ENCODE measurements around the gene FICD. TPM values are rescaled to one million over a fixed set of nuclear protein-coding genes. Genes with fewer than 3 reads are reported as not detected.
"Not testable (repeated sequence)": the region's sequence is repeated elsewhere in the genome, so short reads cannot be mapped to it uniquely, and the experiment has no call there.

Gene FICD
- total RNA-seq, 2 experiments from 2014 or later, result 6.8 to 6.9 TPM

DNA sequence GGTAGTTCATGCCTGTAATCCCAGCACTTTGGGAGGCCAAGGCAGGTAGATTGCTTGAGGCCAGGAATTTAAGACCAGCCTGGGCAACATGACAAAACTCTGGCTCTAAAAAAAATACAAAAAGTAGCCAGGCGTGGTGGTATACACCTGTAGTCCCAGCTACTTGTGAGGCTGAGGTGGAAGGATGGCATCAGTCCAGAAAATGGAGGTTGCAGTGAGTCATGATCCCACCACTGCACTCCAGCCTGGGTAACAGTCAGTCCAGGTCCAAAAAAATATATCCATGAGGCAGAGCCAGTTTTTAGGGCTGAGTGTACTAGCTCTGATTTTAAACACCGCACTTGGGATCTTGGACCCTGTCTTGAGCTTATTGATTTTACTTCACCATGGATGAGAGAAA, 30.6 kb upstream of the FICD start:
- Mint-ChIP-seq H3K27me3 (peaks cover 18% of the 10 kb centered on the region), H3K27ac (no peak overlapping the region), H3K36me3 (no peaks in the 10 kb centered on the region), H3K9me3 (peaks cover 3% of the 10 kb centered on the region), H3K4me1 (no peaks in the 10 kb centered on the region), H3K4me3 (no peak overlapping the region)
- DNase-seq (no peak), ATAC-seq (ENCODE audit: low read depth) (no peak)
- POLR2A ChIA-PET, result no interaction called here

DNA sequence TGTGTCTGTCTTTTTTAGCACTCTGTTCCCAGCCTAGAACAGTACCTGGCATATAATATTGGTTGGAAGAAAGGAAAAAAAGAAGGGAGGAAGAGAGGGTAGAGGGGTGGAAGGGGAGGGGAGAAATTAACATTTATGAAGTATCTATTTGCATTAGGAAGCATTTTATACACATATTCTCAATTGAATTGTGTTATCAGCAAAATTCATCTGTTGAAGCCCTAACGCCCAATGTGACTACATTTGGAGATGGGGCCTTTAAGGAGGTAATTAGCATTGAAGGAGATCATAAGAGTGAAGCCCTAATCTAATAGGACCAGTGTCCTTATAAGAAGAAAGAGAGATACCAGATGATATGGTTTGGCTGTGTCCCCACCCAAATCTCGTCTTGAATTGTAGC, 30.2 kb upstream of the FICD start:
- peaks cover 3% of the 10 kb centered on the region for H3K9me3 Mint-ChIP-seq
- peaks cover 18% of the 10 kb centered on the region for H3K27me3 Mint-ChIP-seq
- POLR2A ChIA-PET, result no interaction called here
- no peak for ATAC-seq (ENCODE audit: low read depth)
- no peaks in the 10 kb centered on the region for H3K4me1 Mint-ChIP-seq
- no peak overlapping the region for H3K27ac Mint-ChIP-seq
- no peak for DNase-seq
- H3K4me3 Mint-ChIP-seq, result no peak overlapping the region
- no peaks in the 10 kb centered on the region for H3K36me3 Mint-ChIP-seq

GRCh38 chr12:108485371-108485770, 29.7 kb upstream of the FICD start:
- ATAC-seq (ENCODE audit: low read depth); H3K9me3 Mint-ChIP-seq; POLR2A ChIA-PET; H3K27ac Mint-ChIP-seq; H3K36me3 Mint-ChIP-seq; H3K4me1 Mint-ChIP-seq; DNase-seq; H3K4me3 Mint-ChIP-seq: not testable (repeated sequence)
- H3K27me3 Mint-ChIP-seq, result peaks cover 18% of the 10 kb centered on the region

GRCh38 chr12:108487029-108487428, 28.0 kb upstream of the FICD start:
- H3K36me3 Mint-ChIP-seq; DNase-seq; H3K27ac Mint-ChIP-seq; ATAC-seq (ENCODE audit: low read depth); H3K4me1 Mint-ChIP-seq; POLR2A ChIA-PET; H3K4me3 Mint-ChIP-seq; H3K9me3 Mint-ChIP-seq: not testable (repeated sequence)
- H3K27me3 Mint-ChIP-seq, result peaks cover 18% of the 10 kb centered on the region

DNA sequence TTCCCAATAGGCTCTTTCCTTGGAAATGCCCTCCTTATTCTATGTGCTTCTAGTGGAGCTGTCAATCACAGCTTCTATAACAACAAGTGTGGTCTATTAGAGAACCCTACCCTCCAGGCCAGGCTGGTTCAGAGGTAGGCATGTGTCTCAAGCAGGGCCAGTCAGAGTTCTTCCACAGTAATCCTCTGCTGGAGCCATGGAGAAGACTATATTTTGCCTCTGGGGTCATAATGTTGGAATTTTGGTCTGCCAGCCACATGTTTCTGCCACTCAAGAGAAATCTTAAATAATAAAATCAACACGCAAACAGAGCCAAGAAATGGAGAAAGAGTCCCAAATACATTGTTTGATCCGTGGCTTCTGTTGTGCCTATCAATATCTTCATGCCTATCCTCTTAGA, 23.8 kb upstream of the FICD start:
- POLR2A ChIA-PET, result no interaction called here
- DNase-seq (no peak), ATAC-seq (ENCODE audit: low read depth) (no peak)
- Mint-ChIP-seq H3K9me3 (peaks cover 3% of the 10 kb centered on the region), H3K27ac (no peak overlapping the region), H3K4me1 (no peaks in the 10 kb centered on the region), H3K27me3 (peaks cover 12% of the 10 kb centered on the region), H3K36me3 (no peaks in the 10 kb centered on the region), H3K4me3 (no peak overlapping the region)

GRCh38 chr12:108495054-108495453, 20.0 kb upstream of the FICD start:
- Mint-ChIP-seq H3K9me3 (no peaks in the 10 kb centered on the region), H3K27ac (no peak overlapping the region), H3K4me1 (no peaks in the 10 kb centered on the region), H3K4me3 (no peak overlapping the region), H3K27me3 (peaks cover 9% of the 10 kb centered on the region), H3K36me3 (no peaks in the 10 kb centered on the region)
- ATAC-seq (ENCODE audit: low read depth) (no peak), DNase-seq (no peak)
- POLR2A ChIA-PET, result no interaction called here

- Mint-ChIP-seq H3K27ac (no peak overlapping the region), H3K27me3 (peaks cover 9% of the 10 kb centered on the region), H3K36me3 (no peaks in the 10 kb centered on the region), H3K9me3 (no peaks in the 10 kb centered on the region), H3K4me1 (no peaks in the 10 kb centered on the region), H3K4me3 (no peak overlapping the region)
- DNase-seq, result no peak
- POLR2A ChIA-PET, result no interaction called here
- no peak for ATAC-seq (ENCODE audit: low read depth)
Observed at GRCh38 chr12:108495823-108496579, 19.1 kb upstream of the FICD start.

DNA sequence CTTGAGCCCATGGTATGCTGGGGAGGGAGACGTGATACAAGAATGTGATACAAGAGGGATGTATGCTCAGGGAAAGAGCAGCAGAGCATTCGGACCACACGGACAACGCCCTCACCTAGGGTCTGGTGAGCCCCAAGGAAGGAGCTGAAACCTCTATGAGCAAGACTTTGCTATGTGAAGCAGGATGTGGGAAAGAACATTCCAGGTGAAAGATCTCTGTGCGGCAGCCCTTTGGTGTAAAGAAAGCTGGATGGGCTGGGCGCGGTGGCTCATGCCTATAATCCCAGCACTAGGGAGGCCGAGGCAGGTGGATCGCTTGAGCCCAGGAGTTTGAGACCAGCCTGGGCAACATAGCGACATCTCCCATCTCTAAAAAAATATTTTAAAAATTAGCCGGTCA, 16.9 kb upstream of the FICD start:
- H3K4me3 Mint-ChIP-seq, result no peak overlapping the region
- peaks cover 7% of the 10 kb centered on the region for H3K9me3 Mint-ChIP-seq
- H3K36me3 Mint-ChIP-seq, result peaks cover 1% of the 10 kb centered on the region
- POLR2A ChIA-PET, result no interaction called here
- H3K4me1 Mint-ChIP-seq, result no peaks in the 10 kb centered on the region
- H3K27me3 Mint-ChIP-seq, result peaks cover 16% of the 10 kb centered on the region
- no peak for ATAC-seq (ENCODE audit: low read depth)
- no peak for DNase-seq
- no peak overlapping the region for H3K27ac Mint-ChIP-seq

DNA sequence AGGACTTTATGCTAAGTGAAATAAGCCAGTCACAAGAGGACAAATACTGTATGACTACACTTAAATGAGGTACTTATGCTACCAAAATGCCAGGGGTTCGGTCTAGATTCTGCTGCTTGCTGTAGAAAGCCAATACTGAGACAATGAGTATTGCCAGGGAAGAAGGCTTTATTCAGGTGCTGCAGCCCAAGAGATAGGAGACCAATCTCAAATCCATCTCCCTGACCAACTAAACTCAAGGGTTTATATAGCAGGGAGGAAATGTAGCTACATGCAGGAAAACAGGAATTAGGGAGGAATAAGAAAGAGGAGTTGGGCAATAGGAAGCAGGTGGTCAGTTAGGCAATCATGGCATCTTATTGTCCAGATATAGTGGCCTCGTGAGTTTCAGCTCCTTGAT, 12.2 kb upstream of the FICD start:
- ATAC-seq (ENCODE audit: low read depth), result no peak

GRCh38 chr12:108505129-108505528, 9.9 kb upstream of the FICD start:
- DNase-seq (no peak), ATAC-seq (ENCODE audit: low read depth) (no peak)
- Mint-ChIP-seq H3K4me3 (no peak overlapping the region), H3K27ac (no peak overlapping the region), H3K4me1 (no peaks in the 10 kb centered on the region), H3K27me3 (peaks cover 8% of the 10 kb centered on the region), H3K9me3 (peaks cover 18% of the 10 kb centered on the region), H3K36me3 (peaks cover 1% of the 10 kb centered on the region)
- POLR2A ChIA-PET, result no interaction called here

More for the DNA sequence above, 12.2 kb upstream of the FICD start:
- POLR2A ChIA-PET, result no interaction called here
- Mint-ChIP-seq H3K9me3 (peaks cover 18% of the 10 kb centered on the region), H3K27me3 (peaks cover 10% of the 10 kb centered on the region), H3K36me3 (peaks cover 1% of the 10 kb centered on the region), H3K4me3 (no peak overlapping the region), H3K4me1 (no peaks in the 10 kb centered on the region), H3K27ac (no peak overlapping the region)
- DNase-seq, result no peak

GRCh38 chr12:108507971-108508642, 7.0 kb upstream of the FICD start:
- Mint-ChIP-seq H3K9me3 (peaks cover 11% of the 10 kb centered on the region), H3K27me3 (peaks cover 2% of the 10 kb centered on the region), H3K4me1 (peaks cover 7% of the 10 kb centered on the region), H3K4me3 (no peak overlapping the region), H3K36me3 (no peaks in the 10 kb centered on the region), H3K27ac (no peak overlapping the region)
- POLR2A ChIA-PET, result no interaction called here
- ATAC-seq (ENCODE audit: low read depth) (no peak), DNase-seq (no peak)

- POLR2A ChIA-PET, result no interaction called here
- ATAC-seq (ENCODE audit: low read depth), result no peak
- H3K27ac Mint-ChIP-seq, result no peak overlapping the region
- no peaks in the 10 kb centered on the region for H3K36me3 Mint-ChIP-seq
- H3K4me1 Mint-ChIP-seq, result peaks cover 7% of the 10 kb centered on the region
- H3K27me3 Mint-ChIP-seq, result no peaks in the 10 kb centered on the region
- DNase-seq, result no peak
- H3K4me3 Mint-ChIP-seq, result no peak overlapping the region
- H3K9me3 Mint-ChIP-seq, result no peaks in the 10 kb centered on the region
Observed at GRCh38 chr12:108509806-108510205, 5.3 kb upstream of the FICD start.

GRCh38 chr12:108510836-108511235, 4.2 kb upstream of the FICD start:
- no peak overlapping the region for H3K27ac Mint-ChIP-seq
- H3K27me3 Mint-ChIP-seq, result no peaks in the 10 kb centered on the region
- peaks cover 8% of the 10 kb centered on the region for H3K4me1 Mint-ChIP-seq
- DNase-seq, result no peak
- H3K4me3 Mint-ChIP-seq, result no peak overlapping the region
- H3K9me3 Mint-ChIP-seq, result no peaks in the 10 kb centered on the region
- no peaks in the 10 kb centered on the region for H3K36me3 Mint-ChIP-seq
- POLR2A ChIA-PET, result no interaction called here
- no peak for ATAC-seq (ENCODE audit: low read depth)

Data from activated naive CD8-positive, alpha-beta T cell treated with anti-CD3 and anti-CD28 coated beads, Interleukin-2, amount 10 ng/mL, durations not matched to agents 7 days and 5 days (primary cell).